Nephron (organoid): ENCODE measurements around the gene TRIM41.
"Not testable (repeated sequence)": the region's sequence is repeated elsewhere in the genome, so short reads cannot be mapped to it uniquely, and the experiment has no call there.

Experiments
- H3K27ac Mint-ChIP-seq, 3 experiments: 2 replicates each; pipeline ENCODE4 v1.8.0; 2020; ENCODE audit warnings: mixed read lengths in 3 of 3, mild to moderate bottlenecking in 2 of 3, moderate library complexity in 1 of 3
- H3K27me3 Mint-ChIP-seq: 2 replicates; pipeline ENCODE4 v1.8.0; 2021; ENCODE audit warnings: low read depth, mild to moderate bottlenecking, moderate library complexity, mixed read lengths
- H3K36me3 Mint-ChIP-seq: 2 replicates; pipeline ENCODE4 v1.8.0; 2020; ENCODE audit warnings: low read depth, mixed read lengths
- H3K4me1 Mint-ChIP-seq: 2 replicates; pipeline ENCODE4 v1.8.0; 2020; ENCODE audit warnings: mixed read lengths
- H3K4me3 Mint-ChIP-seq, 3 experiments: 2 replicates each; pipeline ENCODE4 v1.8.0; 2020; ENCODE audit warnings: mild to moderate bottlenecking in 3 of 3, mixed read lengths in 3 of 3, moderate library complexity in 2 of 3
- H3K9me3 Mint-ChIP-seq: 2 replicates; pipeline ENCODE4 v1.8.0; 2020; ENCODE audit warnings: mixed read lengths
- CTCF ChIP-seq, 3 experiments: fragments of 200-600 bp; sonication (generic); IDR thresholded peaks; one replicate each; pipeline ENCODE4 v1.5.0; 2021; ENCODE audit warnings: antibody characterized with exemption in 3 of 3; ENCODE audit not compliant: unreplicated experiment in 3 of 3

The TRIM41 gene

GRCh38 chr5:181223058-181223728 is at the start of gene TRIM41:
Gene TRIM41 (plus strand): TSS chr5:181223281. CDS start chr5:181224000, 719 bp downstream.
- H3K36me3 Mint-ChIP-seq: no peaks in the 10 kb centered on the region
- H3K27me3 Mint-ChIP-seq: peaks cover 7% of the 10 kb centered on the region
- H3K4me1 Mint-ChIP-seq: peaks cover 19% of the 10 kb centered on the region
- TF ChIP-seq CTCF (IDR thresholded peaks at IDR 0.05; ENCODE audit: unreplicated experiment in 3 of 3): no peak
- peak within 1 kb of the TSS; percentile 88 to 98 (median 89) for H3K4me3 Mint-ChIP-seq
- peak within 1 kb of the TSS; percentile 84 to 98 (median 96) for H3K27ac Mint-ChIP-seq
- no peaks in the 10 kb centered on the region for H3K9me3 Mint-ChIP-seq

GRCh38 chr5:181173420-181174342 is 49.4 kb upstream of the TRIM41 start:
- TF ChIP-seq CTCF (IDR thresholded peaks at IDR 0.05; ENCODE audit: unreplicated experiment in 3 of 3): no peak
- H3K4me1 Mint-ChIP-seq: peaks cover 28% of the 10 kb centered on the region
- H3K27me3 Mint-ChIP-seq: peaks cover 87% of the 10 kb centered on the region
- no peak overlapping the region for H3K27ac Mint-ChIP-seq
- no peaks in the 10 kb centered on the region for H3K36me3 Mint-ChIP-seq
- H3K4me3 Mint-ChIP-seq: peak overlapping the region; percentile 24 to 56 (median 47)
- H3K9me3 Mint-ChIP-seq: peaks cover 3% of the 10 kb centered on the region

- peaks cover 7% of the 10 kb centered on the region for H3K4me1 Mint-ChIP-seq
Observed at GRCh38 chr5:181176254-181176952, 46.7 kb upstream of the TRIM41 start.

GRCh38 chr5:181177559-181177958 is 45.5 kb upstream of the TRIM41 start:
- not testable (repeated sequence) for H3K4me3 Mint-ChIP-seq
- H3K4me1 Mint-ChIP-seq: peaks cover 11% of the 10 kb centered on the region

More at GRCh38 chr5:181176254-181176952, 46.7 kb upstream of the TRIM41 start:
- no peak overlapping the region for H3K27ac Mint-ChIP-seq
- H3K4me3 Mint-ChIP-seq: no peak overlapping the region
- no peak for TF ChIP-seq CTCF (IDR thresholded peaks at IDR 0.05; ENCODE audit: unreplicated experiment in 3 of 3)
- peaks cover 60% of the 10 kb centered on the region for H3K27me3 Mint-ChIP-seq
- no peaks in the 10 kb centered on the region for H3K9me3 Mint-ChIP-seq
- H3K36me3 Mint-ChIP-seq: no peaks in the 10 kb centered on the region

GRCh38 chr5:181181650-181182565 is 41.2 kb upstream of the TRIM41 start:
- peaks cover 9% of the 10 kb centered on the region for H3K4me1 Mint-ChIP-seq
- no peaks in the 10 kb centered on the region for H3K36me3 Mint-ChIP-seq
- H3K27me3 Mint-ChIP-seq: peaks cover 14% of the 10 kb centered on the region
- peak overlapping the region in 2 of 3 experiments; percentile 66 to 74 for H3K27ac Mint-ChIP-seq
- H3K4me3 Mint-ChIP-seq: peak overlapping the region; percentile 66 to 71 (median 70)
- H3K9me3 Mint-ChIP-seq: no peaks in the 10 kb centered on the region
- TF ChIP-seq CTCF (IDR thresholded peaks at IDR 0.05; ENCODE audit: unreplicated experiment in 3 of 3): peak; percentile 51 to 67 (median 52)

More at GRCh38 chr5:181177559-181177958, 45.5 kb upstream of the TRIM41 start:
- H3K36me3 Mint-ChIP-seq, H3K9me3 Mint-ChIP-seq, H3K27ac Mint-ChIP-seq: not testable (repeated sequence)
- peaks cover 48% of the 10 kb centered on the region for H3K27me3 Mint-ChIP-seq
